Renal cortex interstitium (tissue), 11 donors: ENCODE measurements around the gene CPXM2. TPM values are rescaled to one million over a fixed set of nuclear protein-coding genes. Genes with fewer than 3 reads are reported as not detected.

ENCODE experiments used
- DNase-seq, 11 donors: peaks; one replicate each; pipeline ENCODE4 v3.0.0-alpha.2; 2013; ENCODE audit warnings: low read depth in 9 of 11, low spot score in 4 of 11; ENCODE audit errors: extremely low read depth in 1 of 11
- polyA plus RNA-seq, 3 donors: library from polyadenylated mRNA; unstranded; fragments of 120-200 nt; gene quantifications; one replicate each; pipeline ENCODE4 v1.2.1, GENCODE V29; 2013; ENCODE audit not compliant: insufficient read length in 3 of 3

The CPXM2 gene
- polyA plus RNA-seq, 3 donors, result 3.7 to 7.4 (median 5.6) TPM

- no peak for DNase-seq
Measured at GRCh38 chr10:123858077-123858681, 33.4 kb downstream of the CPXM2 start.

- no peak for DNase-seq
Measured at GRCh38 chr10:123857616-123858015, 34.0 kb downstream of the CPXM2 start.

GRCh38 chr10:123855008-123855684 lies 36.5 kb downstream of the CPXM2 start:
- no peak for DNase-seq

- DNase-seq, result no peak
Measured at GRCh38 chr10:123854498-123854897, 37.1 kb downstream of the CPXM2 start.

- no peak for DNase-seq
Measured at GRCh38 chr10:123854003-123854402, 37.6 kb downstream of the CPXM2 start.

- no peak for DNase-seq
Measured at GRCh38 chr10:123852411-123852951, 39.1 kb downstream of the CPXM2 start.

GRCh38 chr10:123848564-123849457 lies 42.8 kb downstream of the CPXM2 start:
- DNase-seq, result no peak

- no peak for DNase-seq
Measured at GRCh38 chr10:123847686-123848432, 43.7 kb downstream of the CPXM2 start.

- no peak for DNase-seq
Measured at GRCh38 chr10:123843835-123844234, 47.8 kb downstream of the CPXM2 start.

GRCh38 chr10:123842692-123843385 lies 48.8 kb downstream of the CPXM2 start:
- DNase-seq, result no peak

- no peak for DNase-seq
Measured at GRCh38 chr10:123841560-123841959, 50.0 kb downstream of the CPXM2 start.

GRCh38 chr10:123841115-123841514 lies 50.5 kb downstream of the CPXM2 start:
- no peak for DNase-seq

- no peak for DNase-seq
Measured at GRCh38 chr10:123840714-123841113, 50.9 kb downstream of the CPXM2 start.

GRCh38 chr10:123838596-123839310 lies 52.9 kb downstream of the CPXM2 start:
- no peak for DNase-seq

- DNase-seq, result no peak
Measured at GRCh38 chr10:123837756-123838155, 53.9 kb downstream of the CPXM2 start.

- DNase-seq, result no peak
Measured at GRCh38 chr10:123836418-123837145, 55.0 kb downstream of the CPXM2 start.

GRCh38 chr10:123835575-123835974 lies 56.0 kb downstream of the CPXM2 start:
- no peak for DNase-seq
